GM21381 (cell line): ENCODE measurements around the gene TXNDC2.
"Not testable (repeated sequence)": the region's sequence is repeated elsewhere in the genome, so short reads cannot be mapped to it uniquely, and the experiment has no call there.

Experiments used
- ATAC-seq: cut with Tn5 transposase; IDR thresholded peaks from one replicate; pipeline ENCODE4 v1.9.1; 2021; ENCODE audit warnings: mild to moderate bottlenecking, moderate library complexity; ENCODE audit not compliant: unreplicated experiment

Gene TXNDC2

DNA sequence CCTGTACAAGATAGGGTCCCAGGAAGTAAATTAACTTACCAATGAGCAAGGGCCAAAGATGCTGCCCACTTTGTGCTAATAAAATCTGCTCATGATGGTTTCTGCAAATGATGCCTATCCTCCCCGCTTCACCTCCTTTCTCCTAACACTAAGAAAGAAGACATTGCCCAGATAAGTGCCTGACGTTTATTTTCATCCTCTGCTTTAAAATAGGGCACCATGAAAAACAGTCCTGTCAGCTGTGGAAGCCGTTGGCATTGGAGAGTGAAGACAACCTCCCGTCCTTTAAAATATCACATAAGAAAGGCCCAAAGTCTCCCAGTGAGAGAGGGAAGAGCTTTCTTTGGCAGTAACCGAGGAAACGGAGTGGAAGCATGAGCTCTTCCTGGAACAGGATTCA, 1.7 kb upstream of the TXNDC2 start:
- no peak for ATAC-seq

- ATAC-seq: no peak
Measured at GRCh38 chr18:9884532-9885140, 1.1 kb upstream of the TXNDC2 start.

DNA sequence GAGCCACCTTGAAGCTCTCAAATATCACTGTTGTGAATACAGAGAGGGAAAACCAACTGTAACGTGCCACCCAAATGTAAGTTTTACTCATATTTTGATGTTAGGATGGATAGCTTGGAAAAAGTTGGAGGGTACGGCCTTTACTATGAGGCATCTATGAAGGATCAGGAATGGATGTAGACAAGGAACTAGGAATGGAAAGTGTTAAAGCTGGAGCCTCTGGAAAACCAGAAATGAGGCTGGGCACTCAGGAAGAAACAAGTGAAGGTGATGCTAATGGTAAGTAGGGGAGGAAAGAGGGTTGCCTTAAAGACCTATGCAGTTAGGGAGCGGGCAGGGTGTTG, 204 bp downstream of the TXNDC2 start:
- ATAC-seq: no peak

DNA sequence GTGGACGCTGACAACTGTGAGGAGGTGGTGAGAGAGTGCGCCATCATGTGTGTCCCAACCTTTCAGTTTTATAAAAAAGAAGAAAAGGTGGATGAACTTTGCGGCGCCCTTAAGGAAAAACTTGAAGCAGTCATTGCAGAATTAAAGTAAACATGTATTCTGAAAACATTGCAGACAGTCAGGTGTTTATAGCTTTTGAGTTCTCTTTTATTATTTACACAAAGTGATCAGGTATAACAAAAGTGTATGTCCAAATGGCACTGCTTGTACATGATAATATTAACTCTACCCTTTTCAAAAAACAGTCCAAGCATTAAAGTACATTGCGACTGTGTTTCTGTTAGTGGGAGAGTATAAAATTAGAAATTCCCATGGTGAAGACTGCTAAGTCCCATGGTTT, 2.2 kb downstream of the TXNDC2 start:
- no peak for ATAC-seq

DNA sequence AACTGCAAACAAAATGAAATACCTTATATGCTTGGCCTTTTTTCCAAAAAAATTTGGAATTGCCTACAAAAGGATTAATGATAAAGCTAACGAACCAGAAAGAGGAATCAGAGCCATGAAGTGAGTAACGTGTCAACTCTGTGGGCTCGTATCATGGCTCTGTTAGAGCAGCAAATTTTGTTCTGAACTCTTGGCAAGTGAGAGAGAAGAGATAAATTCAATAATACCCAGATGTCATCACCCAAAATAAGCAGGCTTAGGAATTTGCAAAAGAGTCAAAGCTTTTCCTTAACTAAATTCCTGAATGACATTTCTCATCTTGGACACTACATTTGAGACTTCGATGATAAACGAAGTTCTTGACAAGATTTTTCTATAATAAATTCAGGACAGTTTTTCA, 4.4 kb downstream of the TXNDC2 start:
- no peak for ATAC-seq

DNA sequence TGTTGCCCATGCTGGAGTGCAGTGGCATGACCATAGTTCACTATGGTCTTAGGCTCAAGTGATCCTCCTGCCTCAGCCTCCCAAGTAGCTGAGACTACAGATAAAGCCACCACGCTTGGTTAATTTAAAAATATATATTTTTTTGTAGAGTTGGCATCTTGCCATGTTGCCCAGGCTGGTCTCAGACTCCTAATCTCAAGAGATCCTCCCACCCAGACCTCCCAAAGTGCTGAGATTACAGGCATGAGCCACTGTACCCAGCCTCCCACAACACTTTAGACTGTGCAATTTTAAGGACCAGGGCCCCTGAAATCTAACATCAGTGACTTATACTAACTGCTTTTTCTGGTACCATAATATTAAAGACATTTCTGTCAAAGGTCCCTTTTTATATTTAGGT, 5.2 kb downstream of the TXNDC2 start:
- ATAC-seq: no peak

DNA sequence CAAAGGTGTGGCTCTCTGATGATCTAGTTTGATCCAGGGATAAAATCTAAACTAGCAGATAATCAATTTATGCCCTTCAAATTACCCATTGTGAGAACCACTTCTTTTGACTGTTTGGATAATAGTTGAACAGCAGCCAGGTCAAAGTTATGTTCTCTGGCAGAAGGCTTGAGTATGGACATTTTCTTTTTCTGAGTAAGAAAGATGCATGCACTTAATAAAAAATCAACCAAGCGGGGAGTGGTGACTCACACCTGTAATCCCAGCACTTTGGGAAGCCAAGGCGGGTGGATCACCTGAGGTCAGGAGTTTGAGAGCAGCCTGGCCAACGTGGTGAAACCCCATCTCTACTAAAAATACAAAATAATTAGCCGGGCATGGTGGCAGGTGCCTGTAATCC, 5.7 kb downstream of the TXNDC2 start:
- ATAC-seq: not testable (repeated sequence)

DNA sequence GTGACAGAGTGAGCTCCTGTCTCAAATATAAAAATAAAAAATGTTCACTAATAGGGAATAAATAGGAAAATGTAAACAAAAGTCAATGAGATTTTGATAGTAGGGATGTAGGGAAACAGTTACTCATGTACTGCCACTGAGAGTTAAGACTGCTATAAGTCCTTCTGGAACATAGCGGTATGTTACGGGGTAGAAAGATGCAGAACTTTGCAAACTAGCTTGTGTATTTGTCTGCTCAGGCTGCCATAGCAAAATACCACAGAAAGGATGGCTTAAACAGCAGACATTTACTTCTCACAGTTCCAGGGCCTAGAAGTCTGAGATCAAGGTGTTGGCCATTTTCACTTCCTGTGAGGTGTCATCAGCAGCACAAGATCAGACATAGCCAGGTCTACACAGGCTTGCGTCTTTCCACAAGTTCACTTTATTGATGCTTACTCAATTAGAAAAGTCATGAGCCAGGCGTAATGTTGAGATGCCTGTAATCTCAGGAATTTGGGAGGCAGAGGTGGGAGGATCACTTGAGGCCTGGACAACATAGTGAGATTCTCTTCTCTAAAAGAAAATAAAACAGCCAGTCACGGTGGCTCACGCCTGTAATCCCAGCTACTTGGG, 8.8 kb downstream of the TXNDC2 start:
- no peak for ATAC-seq

DNA sequence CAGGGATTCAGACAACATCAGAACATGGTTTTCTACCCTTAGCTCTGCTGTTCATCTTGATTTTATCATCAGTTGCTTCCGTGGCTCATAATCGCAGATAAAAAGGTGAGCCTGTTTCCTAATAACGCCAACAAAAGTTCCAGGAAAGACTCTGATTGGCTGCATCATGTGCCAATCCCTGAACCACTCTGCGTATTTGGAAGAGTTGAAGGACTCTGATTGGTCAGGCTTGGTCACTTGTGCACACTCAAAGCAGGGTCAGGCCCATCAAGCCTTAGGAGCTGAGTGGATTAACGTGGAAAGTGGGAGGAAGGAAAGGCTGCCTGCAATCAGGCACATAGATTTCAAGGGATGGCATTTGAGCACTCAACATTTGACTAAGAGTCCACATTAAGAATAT, 11.4 kb downstream of the TXNDC2 start:
- no peak for ATAC-seq

GRCh38 chr18:9897787-9898291, 12.1 kb downstream of the TXNDC2 start:
- not testable (repeated sequence) for ATAC-seq

- no peak for ATAC-seq
Measured at GRCh38 chr18:9898792-9899549, 13.2 kb downstream of the TXNDC2 start.

GRCh38 chr18:9899550-9899930, 13.8 kb downstream of the TXNDC2 start:
- ATAC-seq: not testable (repeated sequence)

DNA sequence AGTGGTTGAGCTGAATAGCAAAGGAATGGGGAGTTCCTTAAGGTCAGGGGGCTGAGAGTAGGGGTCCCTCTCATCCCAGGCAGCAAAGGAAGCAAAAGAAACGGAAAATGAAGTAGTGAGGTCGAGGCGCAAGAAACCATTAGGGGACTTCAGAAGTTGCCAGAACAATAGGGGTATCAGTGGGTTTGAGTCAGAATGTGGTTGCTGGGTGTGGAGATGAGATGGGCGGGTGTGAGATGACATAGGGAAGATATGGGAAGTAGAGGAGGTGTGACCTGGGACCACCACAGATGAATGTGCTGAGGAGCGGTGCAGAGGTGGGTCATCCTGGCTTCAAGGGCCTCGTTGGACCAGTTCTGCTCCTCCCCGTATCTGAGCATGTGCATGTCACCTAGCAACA, 14.9 kb downstream of the TXNDC2 start:
- ATAC-seq: no peak

GRCh38 chr18:9901377-9901776, 15.6 kb downstream of the TXNDC2 start:
- ATAC-seq: no peak

GRCh38 chr18:9902264-9902663, 16.5 kb downstream of the TXNDC2 start:
- not testable (repeated sequence) for ATAC-seq

DNA sequence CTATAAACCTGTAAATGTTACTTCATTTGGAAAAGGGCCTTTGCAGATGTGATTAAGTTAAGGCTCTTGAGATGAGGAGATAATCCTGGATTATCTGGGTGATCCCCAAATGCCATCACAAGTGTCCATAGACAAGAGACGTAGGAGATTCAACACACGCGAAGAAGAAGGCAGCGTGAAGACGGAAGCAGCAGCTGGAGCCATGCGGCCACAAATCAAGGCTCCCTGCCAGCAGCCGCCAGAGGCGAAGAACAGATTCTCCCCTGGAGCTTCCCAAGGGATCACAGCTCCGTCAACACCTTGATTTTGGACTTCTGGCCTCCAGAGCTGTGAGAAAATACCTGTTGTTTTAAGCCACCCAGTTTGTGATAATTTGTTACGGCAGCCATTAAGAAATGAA, 17.1 kb downstream of the TXNDC2 start:
- no peak for ATAC-seq

- ATAC-seq: no peak
Measured at GRCh38 chr18:9905401-9905922, 19.7 kb downstream of the TXNDC2 start.

- ATAC-seq: no peak
Measured at GRCh38 chr18:9906481-9906880, 20.7 kb downstream of the TXNDC2 start.

DNA sequence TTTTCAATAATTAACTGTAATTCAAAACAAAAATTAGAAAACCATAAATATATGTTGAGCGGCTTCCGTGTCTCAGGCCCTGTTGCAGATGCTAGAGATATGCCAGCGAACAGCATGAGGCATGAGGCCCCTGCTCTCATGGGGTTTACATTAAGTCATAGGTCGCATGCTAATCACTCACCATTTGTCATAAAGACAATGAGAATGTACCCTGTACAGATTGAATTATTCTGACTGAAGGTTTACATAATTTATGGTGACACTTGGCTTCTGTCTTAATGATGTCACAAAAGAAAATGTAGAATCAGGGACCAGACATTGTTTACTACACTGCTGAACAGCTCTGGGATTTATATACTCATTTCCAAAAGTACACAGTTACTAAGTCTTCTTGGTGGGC, 22.1 kb downstream of the TXNDC2 start:
- no peak for ATAC-seq

GRCh38 chr18:9910071-9910470, 24.3 kb downstream of the TXNDC2 start:
- ATAC-seq: no peak

DNA sequence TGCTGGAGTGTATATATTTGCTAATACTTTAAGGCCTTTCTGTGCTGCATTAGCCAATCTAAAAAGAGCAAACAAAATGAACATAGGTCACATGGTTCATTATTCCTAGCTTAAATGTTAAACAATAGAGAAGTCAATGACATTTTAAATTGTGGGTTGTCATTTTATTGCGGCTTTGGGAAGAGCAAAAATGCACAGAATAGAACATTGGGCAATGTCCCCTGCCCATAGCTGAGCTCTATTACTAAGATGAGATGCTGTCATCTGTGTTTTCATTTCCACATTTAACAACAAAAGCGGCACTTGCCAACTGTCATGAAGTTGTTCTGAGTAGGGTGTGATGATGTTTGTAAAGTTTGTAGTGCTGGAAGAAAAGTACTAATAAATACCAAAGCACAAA, 24.9 kb downstream of the TXNDC2 start:
- ATAC-seq: no peak

DNA sequence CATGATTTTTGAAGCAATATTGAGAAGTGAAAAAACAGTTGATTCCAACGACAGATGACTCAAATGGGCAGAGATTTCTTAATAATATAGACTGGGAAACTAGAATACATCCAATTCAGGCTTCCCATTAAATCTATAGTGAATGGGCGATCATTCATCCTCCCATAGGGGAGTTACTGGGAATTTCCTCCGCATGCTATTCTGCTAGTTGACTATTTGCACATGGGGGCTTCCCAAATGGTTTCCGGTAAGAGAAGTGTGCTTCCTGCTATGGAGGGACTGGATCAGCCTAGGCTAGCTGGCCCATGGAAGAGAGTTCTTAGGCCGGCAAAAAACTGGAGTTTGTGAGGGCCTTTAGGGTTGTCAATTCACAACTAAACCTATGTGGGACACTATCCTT, 25.5 kb downstream of the TXNDC2 start:
- ATAC-seq: no peak
